CD14-positive monocyte (primary cell): Measurements from ENCODE around the gene KCNG2. TPM values are rescaled to one million over a fixed set of nuclear protein-coding genes. Genes with fewer than 3 reads are reported as not detected.

Experiments used
- DNase-seq, 3 donors: peaks; one replicate each; pipeline ENCODE4 v3.0.0-alpha.2; 2011 to 2022
- H2AFZ ChIP-seq: 2 replicates; pipeline ENCODE4 v1.6.0; 2012; ENCODE audit warnings: mild to moderate bottlenecking, low read depth, low read length, inconsistent platforms; ENCODE audit not compliant: insufficient read depth, poor library complexity, severe bottlenecking
- H3K27ac ChIP-seq, 2 donors: 1 replicate in 1 of 2; 2 replicates in 1 of 2; pipeline ENCODE4 v1.5.1; 2012 to 2013; ENCODE audit warnings: low read length in 2 of 2, control low read depth in 1 of 2, inconsistent platforms in 1 of 2, low read depth in 1 of 2, mild to moderate bottlenecking in 1 of 2
- H3K27me3 ChIP-seq, 2 donors: one replicate each; pipeline versions ENCODE4 v1.6.0 to v1.6.1; 2011 to 2013; ENCODE audit warnings: low read length in 2 of 2; ENCODE audit not compliant: control insufficient read depth in 2 of 2, insufficient read depth in 2 of 2
- H3K36me3 ChIP-seq, 2 donors: replicated peaks in 1 of 2; 1 replicate in 1 of 2; 2 replicates in 1 of 2; pipeline versions ENCODE4 v1.5.1 to v1.6.1; 2012 to 2013; ENCODE audit warnings: low read length in 2 of 2, control low read depth in 1 of 2, inconsistent platforms in 1 of 2, mild to moderate bottlenecking in 1 of 2; ENCODE audit not compliant: insufficient read depth in 2 of 2, control insufficient read depth in 1 of 2
- H3K4me1 ChIP-seq, 2 donors: 1 replicate in 1 of 2; 2 replicates in 1 of 2; pipeline versions ENCODE4 v1.5.1 to v1.6.1; 2012 to 2013; ENCODE audit warnings: low read length in 2 of 2, control low read depth in 1 of 2, inconsistent platforms in 1 of 2, mild to moderate bottlenecking in 1 of 2, moderate library complexity in 1 of 2; ENCODE audit not compliant: insufficient read depth in 2 of 2, control insufficient read depth in 1 of 2
- H3K4me2 ChIP-seq: replicated peaks from 2 replicates; pipeline ENCODE3; 2012; ENCODE audit warnings: low read length, moderate library complexity, mild to moderate bottlenecking; ENCODE audit not compliant: poor library complexity, severe bottlenecking; ENCODE audit errors: extremely low read depth
- H3K4me3 ChIP-seq, 3 experiments: fragments of 200-600 bp in 1 of 3; sonication (generic) in 1 of 3; replicated peaks in 1 of 3; 1 replicate in 2 of 3; 2 replicates in 1 of 3; pipeline ENCODE4 v1.5.1; 2011 to 2013; ENCODE audit warnings: low read length in 3 of 3, mild to moderate bottlenecking in 3 of 3, control low read depth in 2 of 3, low read depth in 2 of 3, inconsistent platforms in 1 of 3, moderate library complexity in 1 of 3
- H3K79me2 ChIP-seq: 2 replicates; pipeline ENCODE4 v1.6.0; 2012; ENCODE audit warnings: mild to moderate bottlenecking, control low read depth, inconsistent platforms, low read length, moderate library complexity; ENCODE audit not compliant: insufficient read depth
- H3K9ac ChIP-seq: 2 replicates; pipeline ENCODE4 v1.6.0; 2017; ENCODE audit warnings: low read length, mild to moderate bottlenecking; ENCODE audit not compliant: insufficient read depth, poor library complexity, severe bottlenecking
- H3K9me3 ChIP-seq, 2 donors: replicated peaks in 1 of 2; 1 replicate in 1 of 2; 2 replicates in 1 of 2; pipeline versions ENCODE4 v1.5.1 to v1.6.1; 2012 to 2013; ENCODE audit warnings: low read length in 2 of 2, control low read depth in 1 of 2; ENCODE audit not compliant: control insufficient read depth in 1 of 2, insufficient read depth in 1 of 2
- H4K20me1 ChIP-seq: 2 replicates; pipeline ENCODE4 v1.6.0; 2012; ENCODE audit warnings: mild to moderate bottlenecking, low read length, control low read depth, moderate library complexity; ENCODE audit not compliant: insufficient read depth
- H3K27ac Mint-ChIP-seq, 7 donors: one replicate each; pipeline ENCODE4 v1.8.0; 2020; ENCODE audit warnings: mild to moderate bottlenecking in 7 of 7, mixed read lengths in 7 of 7, moderate library complexity in 6 of 7, inconsistent platforms in 2 of 7
- H3K27me3 Mint-ChIP-seq, 3 donors: one replicate each; pipeline ENCODE4 v1.8.0; 2021 to 2022; ENCODE audit warnings: low read depth in 3 of 3, mild to moderate bottlenecking in 3 of 3, mixed read lengths in 3 of 3, moderate library complexity in 3 of 3, inconsistent platforms in 1 of 3
- H3K36me3 Mint-ChIP-seq, 2 donors: one replicate each; pipeline ENCODE4 v1.8.0; 2020; ENCODE audit warnings: mixed read lengths in 2 of 2, inconsistent platforms in 1 of 2, mild to moderate bottlenecking in 1 of 2
- H3K4me1 Mint-ChIP-seq: one replicate; pipeline ENCODE4 v1.8.0; 2020; ENCODE audit warnings: mild to moderate bottlenecking, mixed read lengths
- H3K4me3 Mint-ChIP-seq, 2 donors: one replicate each; pipeline ENCODE4 v1.8.0; 2020; ENCODE audit warnings: mild to moderate bottlenecking in 2 of 2, mixed read lengths in 2 of 2, moderate library complexity in 1 of 2
- H3K9me3 Mint-ChIP-seq, 7 donors: one replicate each; pipeline ENCODE4 v1.8.0; 2020 to 2022; ENCODE audit warnings: mixed read lengths in 7 of 7, mild to moderate bottlenecking in 6 of 7, moderate library complexity in 6 of 7, inconsistent platforms in 2 of 7
- CTCF ChIP-seq: fragments of 200-600 bp; IDR thresholded peaks from one replicate; pipeline ENCODE4 v1.8.0; 2022; ENCODE audit warnings: antibody characterized with exemption, mild to moderate bottlenecking
- WGBS: methylation state at CpG from one replicate; pipeline ENCODE4 v1.1.5; 2013; ENCODE audit warnings: missing lambda C conversion rate; ENCODE audit not compliant: insufficient coverage; 5-methylcytosine and 5-hydroxymethylcytosine counted together
- intact Hi-C, 2 donors: fragments of 100-400 bp; cut with micrococcal nuclease; formaldehyde crosslinking; loops; one replicate each; pipeline versions ENCODE4 v1.15.0 to v1.15.1; 2023
- polyA plus RNA-seq, 3 donors: library from polyadenylated mRNA; depleted of rRNA in 1 of 3; unstranded in 2 of 3; stranded (reverse) in 1 of 3; fragments of 300-500 nt in 2 of 3; fragments of >200 nt in 1 of 3; fragmentation: Illumina TruSeq in 2 of 3; gene quantifications; 1 replicate in 2 of 3; 2 replicates in 1 of 3; pipeline ENCODE4 v1.2.3, GENCODE V29; 2012 to 2021

Gene KCNG2
- polyA plus RNA-seq, 3 donors = 0.04 TPM; not detected in 2

GRCh38 chr18:79935499-79935898 is 137.8 kb downstream of the KCNG2 start:
- Histone ChIP-seq H3K4me3 (no peak overlapping the region), H3K36me3 (peaks cover 57 to 99% of the 10 kb centered on the region in 2 donors), H3K9me3 (peaks cover 54 to 73% of the 10 kb centered on the region in 2 donors), H3K9ac (no peak overlapping the region), H3K27me3 (no peaks in the 10 kb centered on the region), H4K20me1 (peaks cover 81% of the 10 kb centered on the region), H3K4me1 (no peaks in the 10 kb centered on the region), H3K4me2 (no peak overlapping the region), H3K79me2 (peaks cover 93% of the 10 kb centered on the region), H3K27ac (no peak overlapping the region), H2AFZ (no peak overlapping the region)
- 100% methylated on average over 2 of the region's 3 CpGs for WGBS
- peaks cover 58 to 83% (median 64%) of the 10 kb centered on the region in 7 donors for H3K9me3 Mint-ChIP-seq
- peaks cover 6% of the 10 kb centered on the region for H3K4me1 Mint-ChIP-seq
- no peak for TF ChIP-seq CTCF
- H3K4me3 Mint-ChIP-seq = peak overlapping the region in 1 of 2 donors; percentile 1
- no peak for DNase-seq
- H3K36me3 Mint-ChIP-seq = peaks cover 90 to 97% of the 10 kb centered on the region in 2 donors
- intact Hi-C loops = no loop called here
- H3K27me3 Mint-ChIP-seq = no peaks in the 10 kb centered on the region
- H3K27ac Mint-ChIP-seq = peak overlapping the region in 1 of 7 donors; percentile 73

GRCh38 chr18:79935925-79936324 is 138.2 kb downstream of the KCNG2 start:
- H3K9me3 ChIP-seq = peaks cover 54 to 70% of the 10 kb centered on the region in 2 donors
- Mint-ChIP-seq H3K4me1 (peaks cover 6% of the 10 kb centered on the region), H3K9me3 (peaks cover 56 to 81% (median 63%) of the 10 kb centered on the region in 7 donors), H3K27me3 (no peaks in the 10 kb centered on the region), H3K27ac (no peak overlapping the region), H3K36me3 (peaks cover 93 to 99% of the 10 kb centered on the region in 2 donors), H3K4me3 (no peak overlapping the region)
- no peak overlapping the region for H3K9ac ChIP-seq
- H3K4me3 ChIP-seq = no peak overlapping the region
- intact Hi-C loops = no loop called here
- peaks cover 85% of the 10 kb centered on the region for H4K20me1 ChIP-seq
- H3K79me2 ChIP-seq = peaks cover 96% of the 10 kb centered on the region
- H3K27ac ChIP-seq = no peak overlapping the region
- DNase-seq = no peak
- no peak overlapping the region for H3K4me2 ChIP-seq
- no peaks in the 10 kb centered on the region for H3K27me3 ChIP-seq
- no peaks in the 10 kb centered on the region for H3K4me1 ChIP-seq
- no peak overlapping the region for H2AFZ ChIP-seq
- WGBS = 98% methylated on average over 6 of the region's 6 CpGs
- TF ChIP-seq CTCF = no peak
- peaks cover 58 to 99% of the 10 kb centered on the region in 2 donors for H3K36me3 ChIP-seq
